H9 (cell line): ENCODE results near the gene FAM24B. TPM values are rescaled to one million over a fixed set of nuclear protein-coding genes. Genes with fewer than 3 reads are reported as not detected.

ENCODE experiments used
- DNase-seq: peaks from one replicate; pipeline ENCODE4 v3.0.0-alpha.2; 2017
- H2AFZ ChIP-seq: one replicate; pipeline ENCODE4 v1.6.1; 2013; ENCODE audit warnings: mild to moderate bottlenecking, low read length, control low read depth, moderate library complexity
- H2AK5ac ChIP-seq: 2 replicates; pipeline ENCODE4 v1.6.1; 2013; ENCODE audit warnings: low read length, control low read depth, mixed read lengths; ENCODE audit not compliant: insufficient read length
- H2BK120ac ChIP-seq: one replicate; pipeline ENCODE4 v1.6.1; 2013; ENCODE audit warnings: low read depth, mild to moderate bottlenecking, low read length, control low read depth, inconsistent platforms; ENCODE audit not compliant: poor library complexity, severe bottlenecking
- H2BK12ac ChIP-seq: 2 replicates; pipeline ENCODE4 v1.6.1; 2013; ENCODE audit warnings: low read length, control low read depth, mixed read lengths, low read depth; ENCODE audit not compliant: insufficient read length
- H2BK15ac ChIP-seq: 2 replicates; pipeline ENCODE4 v1.6.1; 2013; ENCODE audit warnings: low read depth, low read length, control low read depth
- H2BK20ac ChIP-seq: one replicate; pipeline ENCODE4 v1.6.1; 2013; ENCODE audit warnings: low read depth, mild to moderate bottlenecking, low read length, control low read depth, inconsistent platforms; ENCODE audit not compliant: poor library complexity, severe bottlenecking
- H2BK5ac ChIP-seq: 2 replicates; pipeline ENCODE4 v1.6.1; 2013; ENCODE audit warnings: low read length, control low read depth, mixed read lengths; ENCODE audit not compliant: insufficient read length
- H3K14ac ChIP-seq: 2 replicates; pipeline ENCODE4 v1.6.1; 2013; ENCODE audit warnings: low read length, control low read depth; ENCODE audit not compliant: insufficient read depth
- H3K18ac ChIP-seq: 2 replicates; pipeline ENCODE4 v1.6.1; 2013; ENCODE audit warnings: low read depth, mild to moderate bottlenecking, mixed read lengths, low read length, control low read depth; ENCODE audit not compliant: insufficient read length
- H3K23ac ChIP-seq: 2 replicates; pipeline ENCODE4 v1.6.1; 2013; ENCODE audit warnings: low read length, control low read depth, mixed read lengths, low read depth; ENCODE audit not compliant: insufficient read length
- H3K23me2 ChIP-seq: 2 replicates; pipeline ENCODE4 v1.6.1; 2013; ENCODE audit warnings: low read depth, mild to moderate bottlenecking, mixed read lengths, low read length, control low read depth; ENCODE audit not compliant: insufficient read length, poor library complexity, severe bottlenecking
- H3K27ac ChIP-seq: 2 replicates; pipeline ENCODE4 v1.5.1; 2013; ENCODE audit warnings: low read length, control low read depth, mixed read lengths, low read depth; ENCODE audit not compliant: insufficient read length
- H3K27me3 ChIP-seq: 2 replicates; pipeline ENCODE4 v1.6.1; 2013; ENCODE audit warnings: low read length, control low read depth, inconsistent platforms; ENCODE audit not compliant: insufficient read depth
- H3K4ac ChIP-seq: 2 replicates; pipeline ENCODE4 v1.6.1; 2013; ENCODE audit warnings: low read depth, mild to moderate bottlenecking, control low read depth, inconsistent platforms, low read length, moderate library complexity
- H3K4me1 ChIP-seq: 2 replicates; pipeline ENCODE4 v1.6.1; 2013; ENCODE audit warnings: low read length, control low read depth, inconsistent platforms; ENCODE audit not compliant: insufficient read depth
- H3K4me2 ChIP-seq: 2 replicates; pipeline ENCODE4 v1.6.1; 2013; ENCODE audit warnings: low read length, control low read depth, mixed read lengths; ENCODE audit not compliant: insufficient read length, insufficient read depth
- H3K56ac ChIP-seq: 2 replicates; pipeline ENCODE4 v1.6.1; 2013; ENCODE audit warnings: low read depth, mild to moderate bottlenecking, mixed read lengths, low read length, control low read depth; ENCODE audit not compliant: insufficient read length
- H3K79me1 ChIP-seq: 2 replicates; pipeline ENCODE4 v1.6.1; 2013; ENCODE audit warnings: low read depth, mild to moderate bottlenecking, moderate library complexity, low read length, control low read depth, inconsistent platforms; ENCODE audit not compliant: insufficient read depth, poor library complexity, severe bottlenecking
- H3K79me2 ChIP-seq: 2 replicates; pipeline ENCODE4 v1.6.1; 2013; ENCODE audit warnings: low read length, control low read depth, inconsistent platforms; ENCODE audit not compliant: insufficient read depth
- H3K9ac ChIP-seq: 2 replicates; pipeline ENCODE4 v1.6.1; 2013; ENCODE audit warnings: low read length, control low read depth, mixed read lengths; ENCODE audit not compliant: insufficient read length; ENCODE audit errors: extremely low read depth
- H3K9me3 ChIP-seq: one replicate; pipeline ENCODE4 v1.6.1; 2013; ENCODE audit warnings: low read depth, low read length, inconsistent platforms; ENCODE audit not compliant: control insufficient read depth
- H3T11ph ChIP-seq: one replicate; pipeline ENCODE4 v1.6.1; 2013; ENCODE audit warnings: mild to moderate bottlenecking, low read length, control low read depth, inconsistent platforms
- H4K20me1 ChIP-seq: one replicate; pipeline ENCODE4 v1.6.1; 2013; ENCODE audit not compliant: control insufficient read depth, insufficient read length, insufficient read depth
- H4K5ac ChIP-seq: 2 replicates; pipeline ENCODE4 v1.6.1; 2013; ENCODE audit warnings: low read depth, mild to moderate bottlenecking, mixed read lengths, low read length, control low read depth; ENCODE audit not compliant: insufficient read length
- H4K8ac ChIP-seq: replicated peaks from 2 replicates; pipeline ENCODE4 v1.6.1; 2013; ENCODE audit warnings: low read length, control low read depth, mixed read lengths, low read depth; ENCODE audit not compliant: insufficient read length
- H4K91ac ChIP-seq: 2 replicates; pipeline ENCODE4 v1.6.1; 2013; ENCODE audit warnings: low read depth, mild to moderate bottlenecking, moderate library complexity, mixed read lengths, low read length, control low read depth; ENCODE audit not compliant: insufficient read length
- H3K27ac Mint-ChIP-seq, 3 experiments: 2 replicates in 2 of 3; 3 replicates in 1 of 3; pipeline ENCODE4 v1.8.0; 2020 to 2021; ENCODE audit warnings: mixed read lengths in 3 of 3, mild to moderate bottlenecking in 1 of 3, moderate library complexity in 1 of 3
- H3K27me3 Mint-ChIP-seq: 2 replicates; pipeline ENCODE4 v1.8.0; 2021; ENCODE audit warnings: low read depth, mild to moderate bottlenecking, moderate library complexity, mixed read lengths
- H3K36me3 Mint-ChIP-seq, 3 experiments: 2 replicates in 2 of 3; 3 replicates in 1 of 3; pipeline ENCODE4 v1.8.0; 2020 to 2021; ENCODE audit warnings: low read depth in 3 of 3, mixed read lengths in 3 of 3; ENCODE audit not compliant: insufficient read depth in 1 of 3
- H3K4me1 Mint-ChIP-seq, 2 experiments: 2 replicates each; pipeline ENCODE4 v1.8.0; 2020; ENCODE audit warnings: mixed read lengths in 2 of 2
- H3K4me3 Mint-ChIP-seq, 2 experiments: 2 replicates in 1 of 2; 3 replicates in 1 of 2; pipeline ENCODE4 v1.8.0; 2020 to 2021; ENCODE audit warnings: mild to moderate bottlenecking in 2 of 2, mixed read lengths in 2 of 2, moderate library complexity in 1 of 2
- H3K9me3 Mint-ChIP-seq, 2 experiments: 2 replicates in 1 of 2; 3 replicates in 1 of 2; pipeline ENCODE4 v1.8.0; 2020; ENCODE audit warnings: mild to moderate bottlenecking in 2 of 2, mixed read lengths in 2 of 2, moderate library complexity in 1 of 2
- WGBS: extraction: QIAGEN DNeasy Blood & Tissue Kit; methylation state at CpG from one replicate; pipeline ENCODE4 v1.1.7; 2013; ENCODE audit warnings: missing lambda C conversion rate, low lambda C conversion rate, mixed read lengths; ENCODE audit not compliant: insufficient read length; ENCODE audit errors: extremely low coverage; 5-methylcytosine and 5-hydroxymethylcytosine counted together
- total RNA-seq: library from RNA; stranded (reverse); gene quantifications from 2 replicates; pipeline ENCODE4 v1.2.1, GENCODE V29; 2021
- TF ChIP-seq, protein P1 (sequence below): fragments of 200-600 bp; sonication (generic); conservative IDR thresholded peaks from 3 replicates; pipeline ENCODE4 v1.8.0; 2021; ENCODE audit warnings: antibody characterized with exemption, mild to moderate bottlenecking

Gene FAM24B
- total RNA-seq, 1 experiment from 2014 or later, result not detected

DNA sequence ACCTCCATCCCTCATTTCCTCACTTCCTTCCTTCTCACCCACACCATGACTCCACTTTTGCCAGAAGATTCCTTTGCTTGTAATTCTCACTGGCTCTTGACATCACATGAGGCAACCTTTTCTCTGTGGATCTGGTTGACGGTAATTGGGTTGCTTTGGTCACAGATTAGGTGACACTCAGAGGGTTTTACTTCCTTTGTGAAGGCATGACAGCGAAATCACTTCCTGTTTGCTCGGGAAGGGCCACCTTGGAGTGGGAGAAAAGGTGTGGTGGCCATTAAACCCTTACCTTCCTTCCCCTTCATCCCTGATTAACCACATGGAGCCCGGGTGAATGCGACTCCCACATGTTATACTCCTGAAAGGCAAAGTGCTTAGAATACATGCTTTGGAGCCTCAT is 63.9 kb downstream of the FAM24B start:
- TF ChIP-seq, protein P1, sequence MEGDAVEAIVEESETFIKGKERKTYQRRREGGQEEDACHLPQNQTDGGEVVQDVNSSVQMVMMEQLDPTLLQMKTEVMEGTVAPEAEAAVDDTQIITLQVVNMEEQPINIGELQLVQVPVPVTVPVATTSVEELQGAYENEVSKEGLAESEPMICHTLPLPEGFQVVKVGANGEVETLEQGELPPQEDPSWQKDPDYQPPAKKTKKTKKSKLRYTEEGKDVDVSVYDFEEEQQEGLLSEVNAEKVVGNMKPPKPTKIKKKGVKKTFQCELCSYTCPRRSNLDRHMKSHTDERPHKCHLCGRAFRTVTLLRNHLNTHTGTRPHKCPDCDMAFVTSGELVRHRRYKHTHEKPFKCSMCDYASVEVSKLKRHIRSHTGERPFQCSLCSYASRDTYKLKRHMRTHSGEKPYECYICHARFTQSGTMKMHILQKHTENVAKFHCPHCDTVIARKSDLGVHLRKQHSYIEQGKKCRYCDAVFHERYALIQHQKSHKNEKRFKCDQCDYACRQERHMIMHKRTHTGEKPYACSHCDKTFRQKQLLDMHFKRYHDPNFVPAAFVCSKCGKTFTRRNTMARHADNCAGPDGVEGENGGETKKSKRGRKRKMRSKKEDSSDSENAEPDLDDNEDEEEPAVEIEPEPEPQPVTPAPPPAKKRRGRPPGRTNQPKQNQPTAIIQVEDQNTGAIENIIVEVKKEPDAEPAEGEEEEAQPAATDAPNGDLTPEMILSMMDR, result no peak

More for the DNA sequence above, 63.9 kb downstream of the FAM24B start:
- Mint-ChIP-seq H3K4me1 (no peaks in the 10 kb centered on the region), H3K27ac (no peak overlapping the region), H3K4me3 (no peak overlapping the region), H3K9me3 (no peaks in the 10 kb centered on the region), H3K27me3 (peaks cover 19% of the 10 kb centered on the region), H3K36me3 (no peaks in the 10 kb centered on the region)
- Histone ChIP-seq H2BK15ac (no peak overlapping the region), H2AK5ac (no peak overlapping the region), H3K23me2 (no peaks in the 10 kb centered on the region), H3K14ac (no peak overlapping the region), H3K79me2 (no peaks in the 10 kb centered on the region), H3K4ac (no peak overlapping the region), H2AFZ (no peak overlapping the region), H4K5ac (no peak overlapping the region), H2BK5ac (no peak overlapping the region), H3K23ac (no peak overlapping the region), H2BK12ac (no peak overlapping the region), H2BK20ac (no peak overlapping the region), H3K56ac (no peak overlapping the region), H3K9me3 (no peaks in the 10 kb centered on the region), H3K18ac (no peak overlapping the region), H3K79me1 (no peaks in the 10 kb centered on the region), H3T11ph (no peak overlapping the region), H3K27ac (no peak overlapping the region), H2BK120ac (no peak overlapping the region), H3K27me3 (no peaks in the 10 kb centered on the region), H4K20me1 (no peaks in the 10 kb centered on the region), H3K4me2 (no peak overlapping the region), H3K9ac (no peak overlapping the region), H4K8ac (no peak overlapping the region), H3K4me1 (no peaks in the 10 kb centered on the region), H4K91ac (no peak overlapping the region)
- no CpG with 5 or more reads among the region's 5 CpGs for WGBS
- no peak for DNase-seq
